ENCODE results near the gene TCP11.

- no peak for TF ChIP-seq CTCF (IDR thresholded peaks at IDR 0.05)
- no peak for TF ChIP-seq POLR2A (IDR thresholded peaks at IDR 0.05)
Observed at GRCh38 chr6:35088281-35089215, 52.6 kb downstream of the TCP11 start.

Measured in right lobe of liver (tissue), 4 donors.